Trophoblast cell (in vitro differentiated cells and primary cell): ENCODE results near the gene XCL2.
A peak's percentile ranks its signal among the peaks of the same experiment; 100 is the strongest.
"Not testable (repeated sequence)": the region's sequence is repeated elsewhere in the genome, so short reads cannot be mapped to it uniquely, and the experiment has no call there.

ENCODE experiments used
- DNase-seq, 2 donors: peaks; one replicate each; pipeline ENCODE4 v3.0.0-alpha.2; 2016
- H2AFZ ChIP-seq: 2 replicates; pipeline ENCODE4 v1.6.1; 2013; ENCODE audit warnings: low read length, moderate library complexity, mild to moderate bottlenecking; ENCODE audit not compliant: insufficient read depth, poor library complexity
- H2AK5ac ChIP-seq: 2 replicates; pipeline ENCODE4 v1.6.1; 2013; ENCODE audit warnings: mild to moderate bottlenecking, low read length
- H2BK120ac ChIP-seq: 2 replicates; pipeline ENCODE4 v1.6.1; 2013; ENCODE audit warnings: low read length, mild to moderate bottlenecking, moderate library complexity; ENCODE audit not compliant: insufficient read depth, poor library complexity
- H2BK12ac ChIP-seq: 2 replicates; pipeline ENCODE4 v1.6.1; 2013; ENCODE audit warnings: mild to moderate bottlenecking, low read length, moderate library complexity
- H2BK5ac ChIP-seq: 2 replicates; pipeline ENCODE4 v1.6.1; 2013; ENCODE audit warnings: low read length, low read depth, moderate library complexity, mild to moderate bottlenecking; ENCODE audit not compliant: poor library complexity
- H3K14ac ChIP-seq: 2 replicates; pipeline ENCODE4 v1.6.1; 2013; ENCODE audit warnings: mild to moderate bottlenecking, low read length
- H3K18ac ChIP-seq: 2 replicates; pipeline ENCODE4 v1.6.1; 2013; ENCODE audit warnings: mild to moderate bottlenecking, low read length
- H3K23ac ChIP-seq: 2 replicates; pipeline ENCODE4 v1.6.1; 2013; ENCODE audit warnings: low read length
- H3K27ac ChIP-seq: 2 replicates; pipeline ENCODE4 v1.5.1; 2013; ENCODE audit warnings: low read depth, mild to moderate bottlenecking, inconsistent platforms, low read length, moderate library complexity
- H3K27me3 ChIP-seq: 2 replicates; pipeline ENCODE4 v1.6.1; 2013; ENCODE audit warnings: inconsistent platforms, mild to moderate bottlenecking, low read length, moderate library complexity; ENCODE audit not compliant: insufficient read depth
- H3K36me3 ChIP-seq, 2 experiments: 1 replicate in 1 of 2; 2 replicates in 1 of 2; pipeline ENCODE4 v1.6.1; 2013; ENCODE audit warnings: low read length in 2 of 2, mild to moderate bottlenecking in 2 of 2, moderate library complexity in 1 of 2; ENCODE audit not compliant: insufficient read depth in 2 of 2, control insufficient read depth in 1 of 2
- H3K4ac ChIP-seq: 2 replicates; pipeline ENCODE4 v1.6.1; 2013; ENCODE audit warnings: low read depth, mild to moderate bottlenecking, low read length, moderate library complexity
- H3K4me1 ChIP-seq, 2 experiments: 1 replicate in 1 of 2; 2 replicates in 1 of 2; pipeline ENCODE4 v1.6.1; 2013; ENCODE audit warnings: low read length in 2 of 2, mild to moderate bottlenecking in 2 of 2, moderate library complexity in 1 of 2; ENCODE audit not compliant: insufficient read depth in 2 of 2, control insufficient read depth in 1 of 2
- H3K4me2 ChIP-seq: 2 replicates; pipeline ENCODE4 v1.6.1; 2013; ENCODE audit warnings: inconsistent platforms, mild to moderate bottlenecking, low read length, moderate library complexity
- H3K4me3 ChIP-seq: 2 replicates; pipeline ENCODE4 v1.5.1; 2013; ENCODE audit warnings: mild to moderate bottlenecking, low read depth, low read length, inconsistent platforms
- H3K79me1 ChIP-seq: one replicate; pipeline ENCODE4 v1.6.1; 2013; ENCODE audit warnings: low read length
- H3K79me2 ChIP-seq: 2 replicates; pipeline ENCODE4 v1.6.1; 2013; ENCODE audit warnings: low read length, mild to moderate bottlenecking; ENCODE audit not compliant: control insufficient read depth, insufficient read depth, poor library complexity
- H3K9ac ChIP-seq: 2 replicates; pipeline ENCODE4 v1.6.1; 2013; ENCODE audit warnings: mild to moderate bottlenecking, low read length
- H3K9me3 ChIP-seq: 2 replicates; pipeline ENCODE4 v1.6.1; 2013; ENCODE audit warnings: low read depth, mild to moderate bottlenecking, control low read depth, inconsistent platforms, low read length; ENCODE audit not compliant: insufficient read depth
- H4K12ac ChIP-seq: 2 replicates; pipeline ENCODE4 v1.6.1; 2013; ENCODE audit warnings: low read depth, mild to moderate bottlenecking, low read length, moderate library complexity
- H4K8ac ChIP-seq: 2 replicates; pipeline ENCODE4 v1.6.1; 2013; ENCODE audit warnings: low read depth, mild to moderate bottlenecking, low read length, moderate library complexity
- H4K91ac ChIP-seq: one replicate; pipeline ENCODE4 v1.6.1; 2013; ENCODE audit warnings: low read depth, mild to moderate bottlenecking, low read length, moderate library complexity
- WGBS: extraction: QIAGEN DNeasy Blood & Tissue Kit; methylation state at CpG from one replicate; pipeline ENCODE4 v1.1.7; 2013; ENCODE audit warnings: missing lambda C conversion rate; ENCODE audit not compliant: insufficient read length, insufficient coverage; ENCODE audit errors: extremely low coverage; 5-methylcytosine and 5-hydroxymethylcytosine counted together

XCL2 gene

DNA sequence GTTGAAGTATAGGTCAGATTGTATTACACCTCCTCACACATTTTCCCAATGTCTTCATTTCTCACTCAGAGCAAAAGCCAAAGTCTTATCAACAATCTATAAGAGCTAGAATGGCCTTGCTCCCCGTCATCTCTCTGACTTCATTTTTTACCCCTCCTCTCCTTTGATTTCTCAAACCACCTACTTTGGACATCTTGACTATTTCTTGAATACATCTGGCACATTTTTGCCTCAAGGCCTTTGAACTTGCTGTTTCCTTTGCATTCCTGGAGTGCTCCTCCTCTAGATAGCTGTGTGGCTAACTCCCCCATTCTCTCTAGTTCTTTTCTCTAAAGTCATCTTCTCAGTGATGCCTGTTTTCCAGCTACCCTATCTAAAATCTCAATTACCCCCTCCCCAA is 7.2 kb upstream of the XCL2 start:
- no peaks in the 10 kb centered on the region for H3K36me3 ChIP-seq
- H2BK12ac ChIP-seq = no peak overlapping the region
- H3K79me2 ChIP-seq = no peaks in the 10 kb centered on the region
- no peaks in the 10 kb centered on the region for H3K79me1 ChIP-seq
- H2AFZ ChIP-seq = no peak overlapping the region
- H3K18ac ChIP-seq = no peak overlapping the region
- no peak overlapping the region for H3K23ac ChIP-seq
- H4K8ac ChIP-seq = no peak overlapping the region
- no peak overlapping the region for H2AK5ac ChIP-seq
- no peak overlapping the region for H3K4me3 ChIP-seq
- H3K4me2 ChIP-seq = no peak overlapping the region
- H3K4me1 ChIP-seq = no peaks in the 10 kb centered on the region
- H2BK5ac ChIP-seq = no peak overlapping the region
- H2BK120ac ChIP-seq = no peak overlapping the region
- H3K14ac ChIP-seq = no peak overlapping the region
- no peaks in the 10 kb centered on the region for H3K27me3 ChIP-seq
- H4K12ac ChIP-seq = no peak overlapping the region
- H3K27ac ChIP-seq = no peak overlapping the region
- H3K9ac ChIP-seq = no peak overlapping the region
- H3K9me3 ChIP-seq = no peaks in the 10 kb centered on the region
- no CpG with 5 or more reads among the region's 1 CpG for WGBS
- DNase-seq = peak in 1 of 2 donors; percentile 75
- H4K91ac ChIP-seq = no peak overlapping the region
- no peak overlapping the region for H3K4ac ChIP-seq

DNA sequence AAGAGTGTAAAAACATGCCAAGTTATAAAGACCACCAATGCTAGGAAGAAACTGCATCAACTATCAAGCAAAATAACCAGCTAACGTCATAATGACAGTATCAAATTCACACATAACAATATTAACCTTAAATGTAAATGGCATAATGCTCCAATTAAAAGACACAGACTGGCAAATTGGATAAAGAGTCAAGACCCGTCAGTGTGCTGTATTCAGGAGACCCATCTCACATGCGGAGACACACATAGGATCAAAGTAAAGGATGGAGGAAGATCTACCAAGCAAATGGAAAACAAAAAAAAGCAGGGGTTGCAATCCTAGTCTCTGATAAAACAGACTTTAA is 2.7 kb upstream of the XCL2 start:
- H3K79me1 ChIP-seq, H3K23ac ChIP-seq, H3K36me3 ChIP-seq, H3K27ac ChIP-seq, H2BK5ac ChIP-seq, DNase-seq, H3K9ac ChIP-seq, H2BK120ac ChIP-seq, H3K79me2 ChIP-seq, H3K4me3 ChIP-seq, H3K18ac ChIP-seq, H3K9me3 ChIP-seq, H3K4me2 ChIP-seq, H4K12ac ChIP-seq, H3K4ac ChIP-seq, H2AK5ac ChIP-seq, H2BK12ac ChIP-seq, H3K14ac ChIP-seq, H4K91ac ChIP-seq, H4K8ac ChIP-seq, H2AFZ ChIP-seq, H3K27me3 ChIP-seq, H3K4me1 ChIP-seq: not testable (repeated sequence)
- no CpG with 5 or more reads among the region's 3 CpGs for WGBS

DNA sequence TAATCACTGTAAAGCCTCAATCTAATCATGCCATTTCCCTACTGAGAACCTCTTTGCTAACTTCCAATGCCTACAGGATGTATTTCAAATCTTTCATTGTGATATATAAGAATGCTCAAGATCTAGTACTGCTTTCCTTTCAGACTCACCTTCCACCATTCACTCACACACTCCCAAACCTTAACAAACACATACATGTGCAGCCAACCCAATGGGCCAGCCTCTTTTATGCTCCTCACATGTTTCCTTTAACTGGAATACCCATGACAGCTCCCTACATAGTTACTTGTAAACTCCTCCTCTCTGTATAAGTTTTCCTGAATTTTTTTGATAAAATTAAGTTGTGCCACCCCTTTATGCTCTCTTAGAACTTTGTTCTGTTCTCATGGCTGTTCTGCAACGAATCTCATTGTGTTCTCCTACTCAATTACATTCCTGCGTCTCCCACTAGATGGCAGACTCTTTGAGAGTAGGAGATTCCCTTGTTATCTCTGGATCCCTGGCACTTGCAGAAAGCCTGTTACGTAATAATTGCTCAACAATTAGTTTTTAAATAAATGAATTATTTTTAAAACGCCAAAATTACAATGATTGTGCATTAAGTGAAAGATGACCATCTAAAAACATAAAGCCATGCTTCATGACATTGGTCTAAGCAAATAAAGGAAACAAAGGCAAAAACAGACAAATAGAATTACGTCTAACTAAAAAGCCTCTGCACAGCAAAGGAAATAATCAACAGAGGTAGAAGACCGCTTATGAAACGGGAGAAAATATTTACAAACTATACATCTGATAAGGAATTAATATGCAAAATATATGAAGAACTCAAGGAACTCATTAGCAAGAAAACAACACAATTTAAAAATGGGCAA is 2.1 kb upstream of the XCL2 start:
- not testable (repeated sequence) for H3K79me2 ChIP-seq, H4K91ac ChIP-seq, H3K18ac ChIP-seq, H3K9me3 ChIP-seq, H3K79me1 ChIP-seq, H4K12ac ChIP-seq, H2AFZ ChIP-seq, H3K4me2 ChIP-seq, H3K36me3 ChIP-seq, H4K8ac ChIP-seq, H2AK5ac ChIP-seq, H3K23ac ChIP-seq, H3K4ac ChIP-seq, H3K4me3 ChIP-seq, H3K4me1 ChIP-seq, H3K27me3 ChIP-seq, H2BK120ac ChIP-seq, H2BK5ac ChIP-seq, H2BK12ac ChIP-seq, H3K27ac ChIP-seq, H3K9ac ChIP-seq, H3K14ac ChIP-seq
- no CpG with 5 or more reads among the region's 7 CpGs for WGBS
- DNase-seq = peak in 1 of 2 donors; percentile 64

DNA sequence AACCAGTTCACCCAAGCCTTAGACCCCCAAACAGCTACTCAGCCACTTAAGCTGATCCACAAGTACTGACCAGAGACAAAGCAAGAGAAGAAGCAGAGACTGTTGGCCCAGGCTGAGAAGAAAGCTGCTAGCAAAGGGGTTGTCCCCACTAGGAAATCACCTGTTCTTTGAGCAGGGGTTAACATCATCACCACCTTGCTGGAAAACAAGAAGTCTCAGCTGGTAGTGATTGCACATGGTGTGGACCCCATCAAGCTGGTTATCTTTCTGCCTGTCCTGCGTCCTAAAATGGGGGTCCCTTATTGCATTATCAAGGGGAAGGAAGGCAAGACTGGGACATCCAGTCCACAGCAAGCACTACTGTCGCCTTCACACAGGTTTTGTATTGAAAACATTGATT is 819 bp downstream of the XCL2 start:
- not testable (repeated sequence) for H3K79me1 ChIP-seq, H3K9me3 ChIP-seq, H3K4me2 ChIP-seq, H2BK5ac ChIP-seq, H3K18ac ChIP-seq, H3K27me3 ChIP-seq, H3K4me3 ChIP-seq, H4K8ac ChIP-seq, H3K4me1 ChIP-seq, H4K12ac ChIP-seq, DNase-seq, H2AK5ac ChIP-seq, H3K4ac ChIP-seq, H3K36me3 ChIP-seq, H3K27ac ChIP-seq, H3K79me2 ChIP-seq, H3K23ac ChIP-seq, H2BK120ac ChIP-seq, H2AFZ ChIP-seq, H3K14ac ChIP-seq, H3K9ac ChIP-seq, H4K91ac ChIP-seq, H2BK12ac ChIP-seq
- no CpG with 5 or more reads among the region's 2 CpGs for WGBS
